K562 (cell line): Measurements from ENCODE around the gene MAZ. TPM values are rescaled to one million over a fixed set of nuclear protein-coding genes. Genes with fewer than 3 reads are reported as not detected.

Source experiments
- ARID4B ChIP-seq: sonication (generic); formaldehyde crosslinking; IDR thresholded peaks from 2 replicates; pipeline ENCODE4 v1.8.0; 2022; ENCODE audit warnings: mild to moderate bottlenecking, missing genetic modification reagents
- CC2D1A ChIP-seq: fragments of 450-650 bp; IDR thresholded peaks from 2 replicates; pipeline ENCODE4 v1.6.1; 2017; ENCODE audit warnings: mild to moderate bottlenecking
- MYNN ChIP-seq, 2 experiments: sonication (generic); formaldehyde crosslinking in 1 of 2; IDR thresholded peaks; 2 replicates each; pipeline versions ENCODE4 v1.5.0 to v1.6.1; 2016 to 2020; ENCODE audit warnings: antibody characterized with exemption in 1 of 2, missing genetic modification reagents in 1 of 2
- PHF21A ChIP-seq: fragments of 450-650 bp; IDR thresholded peaks from 2 replicates; pipeline ENCODE4 v1.6.1; 2017; ENCODE audit warnings: low read depth, borderline replicate concordance
- PRPF4 ChIP-seq: fragments of 200-400 bp; formaldehyde crosslinking; IDR thresholded peaks from one replicate; pipeline ENCODE4 v1.6.1; 2017; ENCODE audit warnings: low read length, low read depth, mild to moderate bottlenecking; ENCODE audit not compliant: insufficient read depth, poor library complexity, severe bottlenecking
- SAP30 ChIP-seq: fragments of 200-600 bp; sonication (generic); IDR thresholded peaks from 2 replicates; pipeline ENCODE4 v1.6.1; 2012; ENCODE audit warnings: borderline replicate concordance, low read depth, mild to moderate bottlenecking, moderate library complexity, low read length, control low read depth, inconsistent platforms; ENCODE audit not compliant: insufficient read depth, poor library complexity, severe bottlenecking
- SREBF1 ChIP-seq: fragments of 150-350 bp; IDR thresholded peaks from 2 replicates; pipeline ENCODE4 v1.6.1; 2014; ENCODE audit warnings: antibody characterized with exemption, low read depth, low read length, borderline replicate concordance
- SREBF2 ChIP-seq: sonication (generic); formaldehyde crosslinking; IDR thresholded peaks from 2 replicates; pipeline ENCODE4 v1.4.0; 2020; ENCODE audit warnings: mild to moderate bottlenecking, missing genetic modification reagents
- TAF7 ChIP-seq: fragments of 450-650 bp; IDR thresholded peaks from 2 replicates; pipeline ENCODE4 v1.6.1; 2016; ENCODE audit warnings: missing genetic modification characterization, missing compliant biosample characterization
- TEAD1 ChIP-seq, 2 experiments: fragments of 450-650 bp in 1 of 2; sonication (generic) in 1 of 2; formaldehyde crosslinking; IDR thresholded peaks; 2 replicates each; pipeline versions ENCODE4 v1.4.0 to v1.8.0; 2020 to 2022; ENCODE audit warnings: mild to moderate bottlenecking in 2 of 2, missing genetic modification reagents in 1 of 2
- ZBTB9 ChIP-seq: fragments of 450-650 bp; formaldehyde crosslinking; IDR thresholded peaks from 2 replicates; pipeline ENCODE4 v1.4.0; 2020; ENCODE audit warnings: mild to moderate bottlenecking, moderate library complexity
- ZNF224 ChIP-seq: sonication (generic); formaldehyde crosslinking; IDR thresholded peaks from 2 replicates; pipeline ENCODE4 v1.8.0; 2022; ENCODE audit warnings: mild to moderate bottlenecking, missing genetic modification reagents
- ZNF282 ChIP-seq: sonication (generic); formaldehyde crosslinking; IDR thresholded peaks from 2 replicates; pipeline ENCODE4 v1.8.1; 2023; ENCODE audit warnings: missing genetic modification reagents
- polyA plus RNA-seq, 8 experiments: library from polyadenylated mRNA; depleted of rRNA in 4 of 8; stranded (reverse) in 5 of 8; unstranded in 3 of 8; fragments of >200 nt; fragmentation: Nextera tagmentation in 2 of 8; fragmentation: Illumina TruSeq in 1 of 8; extraction: Ambion mirVana in 2 of 8; extraction: Trizol in 1 of 8; gene quantifications; 2 replicates each; pipeline versions ENCODE4 v1.2.1 to v1.2.3, GENCODE V29; 2011 to 2014; ENCODE audit warnings: inconsistent platforms in 1 of 8, missing spikeins in 1 of 8
- total RNA-seq, 7 experiments: library from RNA; depleted of rRNA in 6 of 7; stranded (reverse); fragments of >200 nt in 6 of 7; fragmentation: Illumina TruSeq in 2 of 7; extraction: Trizol in 2 of 7; gene quantifications; 2 replicates each; pipeline versions ENCODE4 v1.2.1 to v1.2.3, GENCODE V29; 2011 to 2021; ENCODE audit warnings: low replicate concordance in 1 of 7
- TF ChIP-seq, protein P1 (sequence below): IDR thresholded peaks from 2 replicates; pipeline ENCODE4 v1.6.1; 2012; ENCODE audit warnings: low read depth, low read length, improper control_type of control experiment, borderline replicate concordance
- TF ChIP-seq, protein P2 (sequence below): sonication (generic); formaldehyde crosslinking; IDR thresholded peaks from 2 replicates; pipeline ENCODE4 v1.8.0; 2022; ENCODE audit warnings: mild to moderate bottlenecking, missing genetic modification reagents
- TF ChIP-seq, protein P3 (sequence below): sonication (generic); formaldehyde crosslinking; IDR thresholded peaks from 2 replicates; pipeline ENCODE4 v1.8.0; 2022; ENCODE audit warnings: mild to moderate bottlenecking, missing genetic modification reagents

Gene MAZ
- total and polyA plus RNA-seq, 9 of the 15 experiments (the other 6 are each of a cell fraction or from before 2014, with no cell fraction given), result 45.4 to 532 (median 250) TPM

GRCh38 chr16:29815793-29816693 lies 9.7 kb downstream of the MAZ start, which contains the start of gene PAGR1 (continued):
- TF ChIP-seq ARID4B (CRISPR knock-in tag), result peak; percentile 79; the same call in 1 of the 2 replicates
- TF ChIP-seq ZNF282 (CRISPR knock-in tag), result no peak
- TF ChIP-seq, protein P1, sequence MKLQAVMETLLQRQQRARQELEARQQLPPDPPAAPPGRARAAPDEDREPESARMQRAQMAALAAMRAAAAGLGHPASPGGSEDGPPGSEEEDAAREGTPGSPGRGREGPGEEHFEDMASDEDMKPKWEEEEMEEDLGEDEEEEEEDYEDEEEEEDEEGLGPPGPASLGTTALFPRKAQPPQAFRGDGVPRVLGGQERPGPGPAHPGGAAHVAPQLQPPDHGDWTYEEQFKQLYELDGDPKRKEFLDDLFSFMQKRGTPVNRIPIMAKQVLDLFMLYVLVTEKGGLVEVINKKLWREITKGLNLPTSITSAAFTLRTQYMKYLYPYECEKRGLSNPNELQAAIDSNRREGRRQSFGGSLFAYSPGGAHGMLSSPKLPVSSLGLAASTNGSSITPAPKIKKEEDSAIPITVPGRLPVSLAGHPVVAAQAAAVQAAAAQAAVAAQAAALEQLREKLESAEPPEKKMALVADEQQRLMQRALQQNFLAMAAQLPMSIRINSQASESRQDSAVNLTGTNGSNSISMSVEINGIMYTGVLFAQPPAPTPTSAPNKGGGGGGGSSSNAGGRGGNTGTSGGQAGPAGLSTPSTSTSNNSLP, result no peak
- TF ChIP-seq MYNN (IDR thresholded peaks at IDR 0.05), result 0 out of 2 replicates have a peak, but pooled peaks have one; percentile 15
- TF ChIP-seq MYNN (CRISPR knock-in tag; IDR thresholded peaks at IDR 0.05), result no peak
- TF ChIP-seq SAP30, result no peak
- no peak for TF ChIP-seq PRPF4
- no peak for TF ChIP-seq SREBF2 (CRISPR knock-in tag)
- TF ChIP-seq ZBTB9 (CRISPR knock-in tag), result peak; percentile 76
- TF ChIP-seq, protein P2, sequence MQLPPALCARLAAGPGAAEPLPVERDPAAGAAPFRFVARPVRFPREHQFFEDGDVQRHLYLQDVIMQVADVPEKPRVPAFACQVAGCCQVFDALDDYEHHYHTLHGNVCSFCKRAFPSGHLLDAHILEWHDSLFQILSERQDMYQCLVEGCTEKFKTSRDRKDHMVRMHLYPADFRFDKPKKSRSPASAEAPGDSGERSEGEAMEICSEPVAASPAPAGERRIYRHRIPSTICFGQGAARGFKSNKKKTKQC (CRISPR knock-in tag), result peak; percentile 46; the same call in 1 of the 2 replicates
- no peak; the same call in 1 of the 2 replicates for TF ChIP-seq TAF7 (tag)
- peak; percentile 55; the same call in 1 of the 2 replicates for TF ChIP-seq SREBF1
- TF ChIP-seq TEAD1 (CRISPR knock-in tag; IDR thresholded peaks at IDR 0.05), result peak; percentile 19 to 92; a peak in 3 of 4 replicates
- TF ChIP-seq ZNF224, result no peak
- TF ChIP-seq CC2D1A, result peak; percentile 88
- TF ChIP-seq, protein P3, sequence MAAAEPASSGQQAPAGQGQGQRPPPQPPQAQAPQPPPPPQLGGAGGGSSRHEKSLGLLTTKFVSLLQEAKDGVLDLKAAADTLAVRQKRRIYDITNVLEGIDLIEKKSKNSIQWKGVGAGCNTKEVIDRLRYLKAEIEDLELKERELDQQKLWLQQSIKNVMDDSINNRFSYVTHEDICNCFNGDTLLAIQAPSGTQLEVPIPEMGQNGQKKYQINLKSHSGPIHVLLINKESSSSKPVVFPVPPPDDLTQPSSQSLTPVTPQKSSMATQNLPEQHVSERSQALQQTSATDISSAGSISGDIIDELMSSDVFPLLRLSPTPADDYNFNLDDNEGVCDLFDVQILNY (CRISPR knock-in tag), result 0 out of 2 replicates have a peak, but pooled peaks have one; percentile 19
- TF ChIP-seq PHF21A, result peak; percentile 60; the same call in 1 of the 2 replicates
